Smooth muscle cell (in vitro differentiated cells): ENCODE data around the gene COG5. TPM values are rescaled to one million over a fixed set of nuclear protein-coding genes. Genes with fewer than 3 reads are reported as not detected.

Experiments
- DNase-seq: peaks from one replicate; lab custom pipeline; 2025; ENCODE audit not compliant: unreplicated experiment; lab: John Stamatoyannopoulos, UW
- H2AFZ ChIP-seq: fragments of 200-600 bp; sonication (generic); 2 replicates; pipeline ENCODE4 v1.6.0; 2016; ENCODE audit warnings: antibody characterized with exemption, low read depth, mild to moderate bottlenecking
- H3F3A ChIP-seq: fragments of 200-600 bp; sonication (generic); 2 replicates; pipeline ENCODE4 v1.6.0; 2017; ENCODE audit warnings: antibody characterized with exemption, low read depth
- H3K27ac ChIP-seq: fragments of 200-600 bp; sonication (generic); 2 replicates; pipeline ENCODE4 v1.5.1; 2016; ENCODE audit warnings: low read depth, mild to moderate bottlenecking
- H3K27me3 ChIP-seq: fragments of 200-600 bp; sonication (generic); 2 replicates; pipeline ENCODE4 v1.6.1; 2016; ENCODE audit warnings: low read depth, mild to moderate bottlenecking
- H3K36me3 ChIP-seq: fragments of 200-600 bp; sonication (generic); 2 replicates; pipeline ENCODE4 v1.5.1; 2016; ENCODE audit warnings: low read depth
- H3K4me1 ChIP-seq: fragments of 200-600 bp; sonication (generic); 2 replicates; pipeline ENCODE4 v1.5.1; 2016; ENCODE audit warnings: low read depth
- H3K4me2 ChIP-seq: fragments of 200-600 bp; sonication (generic); 2 replicates; pipeline ENCODE4 v1.6.0; 2016; ENCODE audit warnings: mild to moderate bottlenecking
- H3K4me3 ChIP-seq: fragments of 200-600 bp; sonication (generic); 2 replicates; pipeline ENCODE4 v1.5.1; 2016; ENCODE audit warnings: mild to moderate bottlenecking
- H3K79me2 ChIP-seq: fragments of 200-600 bp; sonication (generic); 2 replicates; pipeline ENCODE4 v1.6.0; 2016; ENCODE audit warnings: low read depth, mild to moderate bottlenecking
- H3K9ac ChIP-seq: fragments of 200-600 bp; sonication (generic); 2 replicates; pipeline ENCODE4 v1.6.0; 2016; ENCODE audit warnings: low read depth
- H3K9me3 ChIP-seq: fragments of 200-600 bp; sonication (generic); replicated peaks from 2 replicates; pipeline ENCODE4 v1.5.1; 2016; ENCODE audit warnings: low read depth
- H4K20me1 ChIP-seq: fragments of 200-600 bp; sonication (generic); 2 replicates; pipeline ENCODE4 v1.6.0; 2016; ENCODE audit warnings: low read depth
- CTCF ChIP-seq: fragments of 200-600 bp; sonication (generic); IDR thresholded peaks from 2 replicates; pipeline ENCODE4 v1.5.1; 2017; ENCODE audit warnings: borderline replicate concordance, mild to moderate bottlenecking, antibody characterized with exemption; ENCODE audit not compliant: insufficient read depth, poor library complexity, severe bottlenecking
- WGBS: methylation state at CpG from one replicate; pipeline ENCODE4 v1.1.7; 2016; ENCODE audit warnings: low lambda C conversion rate; 5-methylcytosine and 5-hydroxymethylcytosine counted together
- polyA plus RNA-seq: library from polyadenylated mRNA; unstranded; fragments of >200 nt; fragmentation: Nextera tagmentation; extraction: Ambion mirVana; gene quantifications from 2 replicates; pipeline ENCODE4 v1.2.1, GENCODE V29; 2016
- total RNA-seq: library from RNA; depleted of rRNA; stranded (reverse); fragments of >200 nt; gene quantifications from 2 replicates; pipeline ENCODE4 v1.2.3, GENCODE V29; 2014

COG5 gene
- total and polyA plus RNA-seq, 2 experiments from 2014 or later = 24.3 to 44.3 TPM

GRCh38 chr7:107172276-107173032 lies 391.3 kb downstream of the COG5 start:
- H3K9me3 ChIP-seq = no peaks in the 10 kb centered on the region
- H2AFZ ChIP-seq = no peak overlapping the region
- no peak overlapping the region for H3K4me3 ChIP-seq
- no peak for TF ChIP-seq CTCF
- H3F3A ChIP-seq = peaks cover 12% of the 10 kb centered on the region
- no peak overlapping the region for H3K4me2 ChIP-seq
- no peak overlapping the region for H3K9ac ChIP-seq
- H3K4me1 ChIP-seq = peaks cover 27% of the 10 kb centered on the region
- no peaks in the 10 kb centered on the region for H3K27me3 ChIP-seq
- DNase-seq = no peak
- H4K20me1 ChIP-seq = peaks cover 75% of the 10 kb centered on the region
- 88% methylated on average over 4 of the region's 4 CpGs for WGBS
- H3K27ac ChIP-seq = no peak overlapping the region
- no peaks in the 10 kb centered on the region for H3K36me3 ChIP-seq
- H3K79me2 ChIP-seq = peaks cover 75% of the 10 kb centered on the region

DNA sequence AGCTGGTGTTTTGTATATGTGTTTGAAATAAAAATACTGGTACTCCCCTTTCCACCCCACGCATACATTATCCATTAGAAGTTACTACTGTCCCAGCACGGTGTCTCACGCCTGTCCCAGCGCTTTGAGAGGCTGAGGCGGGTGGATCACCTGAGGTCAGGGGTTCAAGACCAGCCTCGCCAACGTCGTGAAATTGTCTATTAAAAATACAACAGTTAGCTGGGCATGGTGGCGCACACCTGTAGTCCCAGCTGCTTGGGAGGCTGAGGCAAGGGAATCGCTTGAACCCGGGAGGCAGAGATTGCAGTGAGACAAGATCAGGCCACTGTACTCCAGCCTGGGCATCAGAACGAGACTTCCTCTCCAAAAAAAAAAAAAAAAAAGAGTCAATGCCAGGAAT lies 392.2 kb downstream of the COG5 start:
- Histone ChIP-seq H3K4me2 (no peak overlapping the region), H3F3A (peaks cover 16% of the 10 kb centered on the region), H3K79me2 (peaks cover 65% of the 10 kb centered on the region), H3K36me3 (no peaks in the 10 kb centered on the region), H3K4me1 (peaks cover 37% of the 10 kb centered on the region), H3K9ac (no peak overlapping the region), H2AFZ (no peak overlapping the region), H3K27ac (no peak overlapping the region), H3K27me3 (no peaks in the 10 kb centered on the region), H3K4me3 (no peak overlapping the region), H3K9me3 (no peaks in the 10 kb centered on the region), H4K20me1 (peaks cover 65% of the 10 kb centered on the region)
- no peak for TF ChIP-seq CTCF
- over 99% methylated on average over 12 of the region's 12 CpGs for WGBS
- no peak for DNase-seq

GRCh38 chr7:107170051-107170915 lies 393.4 kb downstream of the COG5 start:
- no peak for DNase-seq
- Histone ChIP-seq H2AFZ (no peak overlapping the region), H4K20me1 (peaks cover 54% of the 10 kb centered on the region), H3K27ac (peak overlapping the region; percentile 99), H3K9ac (peak overlapping the region; percentile 100), H3K36me3 (no peaks in the 10 kb centered on the region), H3K4me3 (peak overlapping the region; percentile 91), H3K4me2 (peak overlapping the region; percentile 98), H3K79me2 (peaks cover 54% of the 10 kb centered on the region), H3K9me3 (no peaks in the 10 kb centered on the region), H3F3A (peaks cover 16% of the 10 kb centered on the region), H3K4me1 (peaks cover 40% of the 10 kb centered on the region), H3K27me3 (no peaks in the 10 kb centered on the region)
- WGBS = 23% methylated on average over 13 of the region's 13 CpGs
- no peak for TF ChIP-seq CTCF
